Measurements from ENCODE around the gene SPATS2L.

SPATS2L gene

DNA sequence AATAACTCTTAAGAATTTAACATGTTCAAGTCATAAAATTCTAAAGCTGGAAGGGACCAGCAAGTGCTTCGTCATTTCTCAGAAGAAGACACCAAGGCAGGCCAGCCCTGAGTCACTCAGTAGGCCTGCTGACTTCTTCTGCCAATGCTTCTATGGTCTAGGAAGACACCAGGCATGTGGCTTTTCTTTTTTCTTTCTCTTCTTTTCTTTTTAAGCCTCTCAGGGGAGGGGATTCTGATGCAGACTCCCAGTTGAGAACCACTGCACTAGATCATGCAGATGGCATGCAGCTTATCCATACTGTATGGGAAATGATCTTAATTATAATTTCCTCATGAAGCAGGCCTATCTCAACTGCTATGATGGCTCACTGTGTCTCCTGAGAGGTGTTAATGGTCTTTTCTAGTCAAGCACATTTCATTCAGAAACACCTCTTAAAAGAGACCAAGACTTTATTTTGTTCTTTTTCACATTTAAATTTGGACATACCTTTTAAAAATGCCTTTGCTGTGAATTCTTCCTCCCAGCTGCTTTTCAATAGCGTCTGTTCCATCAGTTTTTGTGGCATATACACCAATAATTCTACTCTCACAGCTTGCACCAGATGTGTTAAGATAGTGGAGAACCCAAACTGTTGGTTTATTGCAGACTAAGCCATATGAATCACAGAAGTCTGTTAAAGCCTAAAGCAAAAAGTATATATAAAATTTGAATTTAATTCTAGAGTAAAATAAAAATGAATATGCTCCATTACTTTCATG, 192.1 kb downstream of the SPATS2L start:
- Histone ChIP-seq H3K27ac (ENCODE audit: low read depth, low read length) (no peak overlapping the region), H3K9ac (ENCODE audit: low read length in 5 of 5) (no peak overlapping the region), H3K4me3 (ENCODE audit: low read depth in 1 of 5, low read length in 5 of 5) (no peak overlapping the region), H3K4me1 (ENCODE audit: control insufficient read depth in 5 of 5, insufficient read depth in 5 of 5, low read length in 5 of 5) (no peaks in the 10 kb centered on the region), H3K9me3 (ENCODE audit: control insufficient read depth in 5 of 5, low read length in 5 of 5) (no peaks in the 10 kb centered on the region), H3K27me3 (ENCODE audit: control insufficient read depth in 5 of 5, insufficient read depth in 4 of 5, low read length in 5 of 5) (no peaks in the 10 kb centered on the region), H3K36me3 (ENCODE audit: control insufficient read depth in 5 of 5, insufficient read depth in 5 of 5, low read length in 5 of 5) (peaks cover 19 to 41% (median 28%) of the 10 kb centered on the region in 5 donors)

DNA sequence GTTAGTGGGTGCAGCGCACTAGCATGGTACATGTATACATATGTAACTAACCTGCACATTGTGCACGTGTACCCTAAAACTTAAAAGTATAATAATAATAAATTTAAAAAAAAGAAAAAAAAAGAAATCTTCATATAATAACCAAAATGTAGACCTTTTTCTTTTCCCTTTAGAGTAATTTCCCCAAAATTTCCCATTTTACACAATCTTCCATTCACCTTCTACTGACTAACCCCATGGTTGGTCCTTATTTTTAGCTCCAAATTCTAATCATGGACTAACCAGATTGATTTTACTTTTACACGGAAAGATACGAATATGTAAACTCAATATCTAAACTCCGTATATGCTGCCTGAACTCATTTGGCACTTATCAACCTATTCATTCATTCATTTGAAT, 195.7 kb downstream of the SPATS2L start:
- H3K9me3 ChIP-seq (ENCODE audit: control insufficient read depth in 5 of 5, low read length in 5 of 5), result no peaks in the 10 kb centered on the region
- no peaks in the 10 kb centered on the region for H3K4me1 ChIP-seq (ENCODE audit: control insufficient read depth in 5 of 5, insufficient read depth in 5 of 5, low read length in 5 of 5)
- no peaks in the 10 kb centered on the region for H3K27me3 ChIP-seq (ENCODE audit: control insufficient read depth in 5 of 5, insufficient read depth in 4 of 5, low read length in 5 of 5)
- no peak overlapping the region for H3K9ac ChIP-seq (ENCODE audit: low read length in 5 of 5)
- no peak overlapping the region for H3K4me3 ChIP-seq (ENCODE audit: low read depth in 1 of 5, low read length in 5 of 5)
- H3K27ac ChIP-seq (ENCODE audit: low read depth, low read length), result no peak overlapping the region
- peaks cover 13 to 27% (median 21%) of the 10 kb centered on the region in 5 donors for H3K36me3 ChIP-seq (ENCODE audit: control insufficient read depth in 5 of 5, insufficient read depth in 5 of 5, low read length in 5 of 5)

DNA sequence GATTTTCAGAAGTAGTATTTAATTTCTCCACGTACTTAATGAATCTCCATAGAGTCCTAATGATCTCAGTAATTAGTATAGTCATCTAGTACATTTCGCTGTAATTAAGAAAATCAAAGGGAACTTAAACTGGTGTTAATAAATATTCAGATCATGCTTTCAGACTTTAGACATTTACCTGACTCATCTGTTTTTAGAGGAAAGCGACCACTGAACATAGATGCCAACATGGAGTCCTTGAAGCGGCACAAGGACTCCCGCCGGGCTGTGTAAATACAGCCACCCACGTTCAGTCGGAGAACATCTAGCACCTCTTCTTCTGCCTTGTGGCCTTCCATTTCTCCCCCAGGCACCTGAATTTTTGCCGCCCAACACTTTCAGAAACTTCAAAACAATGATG, 200.2 kb downstream of the SPATS2L start:
- no peak overlapping the region for H3K27ac ChIP-seq (ENCODE audit: low read depth, low read length)
- no peaks in the 10 kb centered on the region for H3K27me3 ChIP-seq (ENCODE audit: control insufficient read depth in 5 of 5, insufficient read depth in 4 of 5, low read length in 5 of 5)
- no peak overlapping the region for H3K4me3 ChIP-seq (ENCODE audit: low read depth in 1 of 5, low read length in 5 of 5)
- H3K4me1 ChIP-seq (ENCODE audit: control insufficient read depth in 5 of 5, insufficient read depth in 5 of 5, low read length in 5 of 5), result peaks cover 4 to 18% (median 16%) of the 10 kb centered on the region in 5 donors
- no peaks in the 10 kb centered on the region for H3K9me3 ChIP-seq (ENCODE audit: control insufficient read depth in 5 of 5, low read length in 5 of 5)
- H3K36me3 ChIP-seq (ENCODE audit: control insufficient read depth in 5 of 5, insufficient read depth in 5 of 5, low read length in 5 of 5), result peaks cover 6 to 16% (median 11%) of the 10 kb centered on the region in 5 donors
- H3K9ac ChIP-seq (ENCODE audit: low read length in 5 of 5), result no peak overlapping the region

DNA sequence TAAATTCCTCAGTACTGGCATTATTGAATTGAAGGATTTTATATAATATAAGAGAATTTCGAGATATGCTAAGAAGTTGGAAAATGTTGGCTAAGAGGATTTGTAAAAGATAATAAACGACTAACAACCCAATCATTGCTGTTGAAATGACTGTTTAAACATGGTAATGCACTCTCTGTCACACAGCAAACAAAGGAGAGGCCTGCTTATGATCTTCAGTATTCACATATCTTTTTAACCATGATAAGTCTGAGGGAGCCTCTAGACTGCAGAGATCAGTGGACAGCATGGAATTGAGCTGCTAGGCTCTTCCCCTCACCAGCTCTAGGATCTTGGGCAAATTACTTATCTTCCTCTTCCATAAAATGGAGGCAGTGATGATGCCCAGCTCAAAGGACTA, 200.7 kb downstream of the SPATS2L start:
- H3K9ac ChIP-seq (ENCODE audit: low read length in 5 of 5), result no peak overlapping the region
- H3K9me3 ChIP-seq (ENCODE audit: control insufficient read depth in 5 of 5, low read length in 5 of 5), result no peaks in the 10 kb centered on the region
- peaks cover 4 to 18% (median 16%) of the 10 kb centered on the region in 5 donors for H3K4me1 ChIP-seq (ENCODE audit: control insufficient read depth in 5 of 5, insufficient read depth in 5 of 5, low read length in 5 of 5)
- H3K36me3 ChIP-seq (ENCODE audit: control insufficient read depth in 5 of 5, insufficient read depth in 5 of 5, low read length in 5 of 5), result peaks cover 6 to 16% (median 11%) of the 10 kb centered on the region in 5 donors
- H3K27me3 ChIP-seq (ENCODE audit: control insufficient read depth in 5 of 5, insufficient read depth in 4 of 5, low read length in 5 of 5), result no peaks in the 10 kb centered on the region
- no peak overlapping the region for H3K27ac ChIP-seq (ENCODE audit: low read depth, low read length)
- no peak overlapping the region for H3K4me3 ChIP-seq (ENCODE audit: low read depth in 1 of 5, low read length in 5 of 5)

DNA sequence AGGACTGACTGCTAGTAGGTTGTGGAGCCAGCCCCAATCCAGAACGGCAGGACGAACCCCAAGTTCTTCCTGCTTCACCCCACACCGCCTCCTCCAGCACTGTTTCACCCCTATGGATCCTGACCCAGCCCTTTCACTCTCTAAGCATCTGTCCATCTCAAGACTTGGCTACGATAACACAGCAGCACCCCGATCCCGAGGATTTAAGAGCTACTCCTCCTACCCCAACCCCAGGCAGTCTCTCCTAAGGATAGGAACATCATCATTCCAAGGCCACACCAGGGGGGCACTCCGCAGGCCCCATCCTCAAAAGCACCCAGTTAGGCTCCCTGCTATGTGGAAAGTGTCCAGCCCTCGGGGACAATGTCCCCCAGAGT, 202.7 kb downstream of the SPATS2L start:
- peak overlapping the region; percentile 79 for H3K27ac ChIP-seq (ENCODE audit: low read depth, low read length)
- peaks cover 0 to 10% (median 4%) of the 10 kb centered on the region in 5 donors for H3K36me3 ChIP-seq (ENCODE audit: control insufficient read depth in 5 of 5, insufficient read depth in 5 of 5, low read length in 5 of 5)
- H3K4me3 ChIP-seq (ENCODE audit: low read depth in 1 of 5, low read length in 5 of 5), result peak overlapping the region; percentile 75 to 95 (median 86)
- no peaks in the 10 kb centered on the region for H3K9me3 ChIP-seq (ENCODE audit: control insufficient read depth in 5 of 5, low read length in 5 of 5)
- H3K9ac ChIP-seq (ENCODE audit: low read length in 5 of 5), result peak overlapping the region; percentile 87 to 95 (median 91)
- H3K4me1 ChIP-seq (ENCODE audit: control insufficient read depth in 5 of 5, insufficient read depth in 5 of 5, low read length in 5 of 5), result peaks cover 4 to 18% (median 16%) of the 10 kb centered on the region in 5 donors
- no peaks in the 10 kb centered on the region for H3K27me3 ChIP-seq (ENCODE audit: control insufficient read depth in 5 of 5, insufficient read depth in 4 of 5, low read length in 5 of 5)

DNA sequence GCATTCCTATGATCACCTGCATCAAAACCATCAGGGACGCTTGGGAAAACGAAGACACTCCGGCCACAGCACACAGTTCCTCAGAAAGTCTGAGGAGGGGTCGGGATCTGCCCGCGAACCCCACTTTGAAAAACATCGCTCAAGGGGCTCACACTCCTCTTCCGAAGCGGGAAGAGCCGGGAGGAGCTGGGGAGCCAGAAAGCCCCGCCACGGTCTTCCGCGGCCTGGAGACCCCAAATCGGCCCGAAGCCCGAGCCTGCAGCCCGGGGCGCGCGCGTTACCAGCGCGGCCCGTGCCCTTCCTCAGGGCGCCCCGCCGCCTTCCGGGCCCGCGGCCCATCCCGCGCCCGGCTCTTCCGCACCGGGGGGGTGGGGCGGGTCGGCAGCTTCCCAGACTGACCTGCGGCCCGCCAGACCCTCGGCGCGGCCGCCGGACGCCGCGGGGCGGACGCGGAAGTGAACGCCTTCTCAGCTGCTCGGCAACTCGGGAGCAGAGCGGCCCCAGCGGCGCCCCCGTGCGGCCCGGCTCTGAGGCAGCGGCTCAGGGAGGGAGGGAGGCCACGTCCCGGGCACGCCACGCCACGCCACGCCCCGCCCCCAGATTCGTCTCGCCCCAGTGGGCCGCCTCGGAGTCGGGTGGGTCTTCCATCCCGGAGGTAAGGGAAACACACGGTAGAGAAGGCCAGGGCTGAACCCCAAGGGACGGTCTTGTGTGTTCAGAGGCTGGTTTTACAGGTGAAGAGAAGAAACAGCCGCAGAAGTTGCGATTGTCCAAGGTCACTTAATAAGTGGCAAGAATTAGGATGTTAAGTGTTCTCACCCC, 203.3 kb downstream of the SPATS2L start, which contains the start of gene KCTD18:
Gene KCTD18 (minus strand): TSS at position 457 of the 822 bp plus-strand sequence. CDS start 3,052 bp downstream, outside the sequence.
- Histone ChIP-seq H3K4me1 (ENCODE audit: control insufficient read depth in 5 of 5, insufficient read depth in 5 of 5, low read length in 5 of 5) (peaks cover 4 to 18% (median 16%) of the 10 kb centered on the region in 5 donors), H3K36me3 (ENCODE audit: control insufficient read depth in 5 of 5, insufficient read depth in 5 of 5, low read length in 5 of 5) (peaks cover 0 to 6% (median 3%) of the 10 kb centered on the region in 5 donors), H3K27me3 (ENCODE audit: control insufficient read depth in 5 of 5, insufficient read depth in 4 of 5, low read length in 5 of 5) (no peaks in the 10 kb centered on the region), H3K4me3 (ENCODE audit: low read depth in 1 of 5, low read length in 5 of 5) (peak within 1 kb of the TSS; percentile 75 to 95 (median 86)), H3K9me3 (ENCODE audit: control insufficient read depth in 5 of 5, low read length in 5 of 5) (no peaks in the 10 kb centered on the region), H3K27ac (ENCODE audit: low read depth, low read length) (peak within 1 kb of the TSS; percentile 79), H3K9ac (ENCODE audit: low read length in 5 of 5) (peak within 1 kb of the TSS; percentile 87 to 95 (median 91))

DNA sequence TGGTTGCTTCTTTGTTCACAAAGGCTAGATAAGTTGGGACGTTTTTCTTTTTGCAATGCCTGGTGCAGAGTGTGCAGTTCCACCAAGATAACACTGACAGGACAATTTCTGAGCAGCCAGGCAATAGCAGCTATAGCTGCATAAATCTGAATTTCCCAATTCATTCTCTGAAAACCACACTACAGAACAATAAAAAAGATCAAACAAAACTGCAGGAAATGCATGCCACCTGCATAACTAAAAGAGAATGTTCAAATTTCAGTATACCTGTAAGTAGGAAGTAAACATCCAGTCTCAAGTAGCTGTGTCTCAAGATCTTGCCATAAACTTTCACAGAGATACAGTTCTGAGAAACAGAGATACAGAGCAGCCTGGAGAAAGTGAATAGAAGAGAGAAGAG, 208.7 kb downstream of the SPATS2L start:
- H3K9me3 ChIP-seq (ENCODE audit: control insufficient read depth in 5 of 5, low read length in 5 of 5), result peaks cover 0 to 4% (median 0%) of the 10 kb centered on the region in 5 donors
- H3K4me1 ChIP-seq (ENCODE audit: control insufficient read depth in 5 of 5, insufficient read depth in 5 of 5, low read length in 5 of 5), result peaks cover 4 to 6% (median 4%) of the 10 kb centered on the region in 5 donors
- no peak overlapping the region for H3K9ac ChIP-seq (ENCODE audit: low read length in 5 of 5)
- no peaks in the 10 kb centered on the region for H3K36me3 ChIP-seq (ENCODE audit: control insufficient read depth in 5 of 5, insufficient read depth in 5 of 5, low read length in 5 of 5)
- no peaks in the 10 kb centered on the region for H3K27me3 ChIP-seq (ENCODE audit: control insufficient read depth in 5 of 5, insufficient read depth in 4 of 5, low read length in 5 of 5)
- no peak overlapping the region for H3K4me3 ChIP-seq (ENCODE audit: low read depth in 1 of 5, low read length in 5 of 5)
- H3K27ac ChIP-seq (ENCODE audit: low read depth, low read length), result no peak overlapping the region

DNA sequence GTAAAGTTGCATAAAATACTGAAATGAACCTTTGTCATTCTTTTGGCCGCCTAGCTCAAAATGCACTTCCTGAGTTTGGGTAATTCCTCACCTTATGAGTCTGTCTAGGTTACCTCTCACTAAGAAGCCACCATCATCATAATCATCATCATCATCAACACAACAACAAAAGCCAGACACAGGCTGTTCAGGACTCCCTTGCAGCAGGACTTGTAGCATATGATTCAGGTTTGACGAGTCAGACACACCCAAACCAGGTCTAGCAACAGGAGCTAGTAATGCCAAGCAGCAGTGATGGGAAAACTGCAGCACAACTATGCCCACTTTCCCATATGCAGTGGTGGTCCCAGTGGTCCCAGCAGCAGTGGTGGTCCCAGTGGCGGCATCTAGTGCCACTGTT, 216.7 kb downstream of the SPATS2L start:
- Histone ChIP-seq H3K36me3 (ENCODE audit: control insufficient read depth in 5 of 5, insufficient read depth in 5 of 5, low read length in 5 of 5) (no peaks in the 10 kb centered on the region), H3K4me3 (ENCODE audit: low read depth in 1 of 5, low read length in 5 of 5) (no peak overlapping the region), H3K4me1 (ENCODE audit: control insufficient read depth in 5 of 5, insufficient read depth in 5 of 5, low read length in 5 of 5) (peaks cover 3 to 15% (median 13%) of the 10 kb centered on the region in 5 donors), H3K27ac (ENCODE audit: low read depth, low read length) (no peak overlapping the region), H3K9ac (ENCODE audit: low read length in 5 of 5) (no peak overlapping the region), H3K27me3 (ENCODE audit: control insufficient read depth in 5 of 5, insufficient read depth in 4 of 5, low read length in 5 of 5) (peaks cover 0 to 2% (median 0%) of the 10 kb centered on the region in 5 donors), H3K9me3 (ENCODE audit: control insufficient read depth in 5 of 5, low read length in 5 of 5) (no peaks in the 10 kb centered on the region)

DNA sequence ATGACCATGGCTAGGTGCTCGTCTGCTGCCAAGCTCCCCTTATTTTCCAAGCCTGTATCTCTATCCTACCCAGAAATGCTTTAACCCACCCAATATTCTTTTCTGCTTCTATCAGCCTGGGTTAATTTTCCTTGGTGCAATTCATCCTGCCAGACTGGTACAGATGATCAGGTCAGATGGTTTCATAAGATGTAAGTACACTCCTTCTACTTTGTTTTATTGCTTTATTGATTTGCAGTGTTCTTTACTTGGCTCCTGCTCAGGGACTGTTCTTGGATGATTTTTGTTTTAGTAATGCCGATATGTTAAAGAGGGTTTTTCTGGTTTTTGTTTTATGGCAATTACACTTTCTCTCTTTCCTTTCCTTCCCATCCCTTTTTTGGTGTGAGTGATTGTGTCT, 217.1 kb downstream of the SPATS2L start:
- H3K9ac ChIP-seq (ENCODE audit: low read length in 5 of 5), result no peak overlapping the region
- H3K4me3 ChIP-seq (ENCODE audit: low read depth in 1 of 5, low read length in 5 of 5), result no peak overlapping the region
- H3K9me3 ChIP-seq (ENCODE audit: control insufficient read depth in 5 of 5, low read length in 5 of 5), result no peaks in the 10 kb centered on the region
- H3K36me3 ChIP-seq (ENCODE audit: control insufficient read depth in 5 of 5, insufficient read depth in 5 of 5, low read length in 5 of 5), result no peaks in the 10 kb centered on the region
- H3K27me3 ChIP-seq (ENCODE audit: control insufficient read depth in 5 of 5, insufficient read depth in 4 of 5, low read length in 5 of 5), result peaks cover 0 to 2% (median 0%) of the 10 kb centered on the region in 5 donors
- no peak overlapping the region for H3K27ac ChIP-seq (ENCODE audit: low read depth, low read length)
- peaks cover 3 to 15% (median 13%) of the 10 kb centered on the region in 5 donors for H3K4me1 ChIP-seq (ENCODE audit: control insufficient read depth in 5 of 5, insufficient read depth in 5 of 5, low read length in 5 of 5)

DNA sequence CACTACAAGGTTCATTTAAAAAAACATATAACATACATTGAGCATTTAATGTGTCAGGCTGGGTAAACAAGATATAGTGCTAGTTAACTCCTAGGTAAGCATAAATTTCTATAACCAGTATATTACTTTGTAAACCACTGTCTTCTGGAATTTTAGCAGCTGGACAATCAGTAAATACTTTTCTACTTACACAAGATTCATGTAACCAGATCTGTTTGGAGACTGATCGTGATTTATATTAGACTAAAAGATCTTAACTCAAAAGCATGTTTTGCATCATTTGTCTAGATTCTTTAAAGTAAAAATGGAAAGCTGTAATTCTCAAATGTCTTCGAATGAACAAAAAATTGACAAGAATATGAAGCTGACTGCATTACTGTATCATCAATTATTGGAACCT, 218.6 kb downstream of the SPATS2L start:
- Histone ChIP-seq H3K27ac (ENCODE audit: low read depth, low read length) (no peak overlapping the region), H3K4me3 (ENCODE audit: low read depth in 1 of 5, low read length in 5 of 5) (peak overlapping the region in 4 of 5 donors; percentile 79 to 93 (median 84)), H3K9ac (ENCODE audit: low read length in 5 of 5) (peak overlapping the region in 1 of 5 donors; percentile 30), H3K4me1 (ENCODE audit: control insufficient read depth in 5 of 5, insufficient read depth in 5 of 5, low read length in 5 of 5) (peaks cover 3 to 15% (median 13%) of the 10 kb centered on the region in 5 donors), H3K9me3 (ENCODE audit: control insufficient read depth in 5 of 5, low read length in 5 of 5) (no peaks in the 10 kb centered on the region), H3K36me3 (ENCODE audit: control insufficient read depth in 5 of 5, insufficient read depth in 5 of 5, low read length in 5 of 5) (no peaks in the 10 kb centered on the region), H3K27me3 (ENCODE audit: control insufficient read depth in 5 of 5, insufficient read depth in 4 of 5, low read length in 5 of 5) (peaks cover 0 to 2% (median 0%) of the 10 kb centered on the region in 5 donors)
